Testis (tissue), 3 donors: Measurements from ENCODE around the gene NEMP2. TPM values are rescaled to one million over a fixed set of nuclear protein-coding genes. Genes with fewer than 3 reads are reported as not detected.

Experiments
- DNase-seq: peaks from one replicate; pipeline ENCODE4 v3.0.0-alpha.2; 2019
- H3K27ac ChIP-seq, 2 donors: fragments of 200-600 bp; sonication (generic); one replicate each; pipeline ENCODE4 v1.5.1; 2019
- H3K27me3 ChIP-seq: fragments of 200-600 bp; sonication (generic); one replicate; pipeline ENCODE4 v1.5.1; 2019
- H3K36me3 ChIP-seq: fragments of 200-600 bp; sonication (generic); one replicate; pipeline ENCODE4 v1.5.1; 2017; ENCODE audit warnings: low read depth; ENCODE audit errors: missing control alignments
- H3K4me1 ChIP-seq: fragments of 200-600 bp; sonication (generic); one replicate; pipeline ENCODE4 v1.5.1; 2019
- H3K4me3 ChIP-seq, 2 donors: fragments of 200-600 bp; sonication (generic); one replicate each; pipeline ENCODE4 v1.5.1; 2017 to 2019
- H3K9me3 ChIP-seq: fragments of 200-600 bp; sonication (generic); one replicate; pipeline ENCODE4 v1.5.1; 2017
- POLR2A ChIP-seq: fragments of 450-650 bp; IDR thresholded peaks from one replicate; pipeline ENCODE4 v1.6.1; 2017; ENCODE audit warnings: antibody characterized with exemption, mild to moderate bottlenecking, moderate library complexity
- WGBS, 2 donors: methylation state at CpG; one replicate each; pipeline ENCODE4 v1.1.5; 2018; 5-methylcytosine and 5-hydroxymethylcytosine counted together
- intact Hi-C: fragments of 100-400 bp; cut with DNase I; formaldehyde crosslinking; loops from one replicate; pipeline ENCODE4 v1.15.1; 2023; ENCODE audit warnings: low total_unique reads
- polyA plus RNA-seq: library from polyadenylated mRNA; stranded (reverse); fragments of 350-450 nt; fragmentation: Illumina TruSeq; extraction: RNeasy Lipid Tissue Mini Kit (QIAGEN cat#74804); gene quantifications from one replicate; pipeline ENCODE4 v1.2.3, GENCODE V29; 2014; ENCODE audit warnings: low read depth, low replicate concordance; ENCODE audit not compliant: insufficient read depth
- total RNA-seq, 2 donors: library from RNA; depleted of rRNA; stranded (reverse); fragments of >200 nt; gene quantifications; one replicate each; pipeline ENCODE4 v1.2.3, GENCODE V29; 2016
- TF ChIP-seq, protein P1 (sequence below), 3 experiments: fragments of 450-650 bp in 2 of 3; fragments of 200-600 bp in 1 of 3; sonication (generic) in 1 of 3; IDR thresholded peaks; one replicate each; pipeline ENCODE4 v1.5.1; 2016 to 2019; ENCODE audit warnings: antibody characterized with exemption in 3 of 3, mild to moderate bottlenecking in 2 of 3, moderate library complexity in 1 of 3

The NEMP2 gene
- total and polyA plus RNA-seq, 3 donors from 2014 or later: 8.1 to 32.0 (median 16.8) TPM

DNA sequence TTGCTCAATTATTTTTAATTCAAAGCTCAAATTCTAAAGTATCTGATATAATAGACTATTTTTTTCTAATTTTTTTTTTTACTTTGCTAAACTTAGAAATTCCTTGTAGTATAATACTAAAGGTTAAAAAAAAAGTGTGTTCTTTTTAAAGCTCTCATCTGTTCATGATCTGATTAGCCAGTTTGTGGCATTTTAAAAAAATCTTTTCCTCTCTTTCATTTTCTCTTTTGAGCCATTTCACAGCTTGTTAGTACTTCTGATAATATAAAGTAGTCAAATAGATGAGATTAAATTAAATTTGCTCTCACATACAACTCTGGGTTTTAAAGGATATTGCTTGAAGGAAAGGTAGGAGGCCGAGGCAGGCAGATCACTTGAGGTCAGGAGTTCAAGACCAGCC, 40.7 kb upstream of the NEMP2 start:
- TF ChIP-seq, protein P1, sequence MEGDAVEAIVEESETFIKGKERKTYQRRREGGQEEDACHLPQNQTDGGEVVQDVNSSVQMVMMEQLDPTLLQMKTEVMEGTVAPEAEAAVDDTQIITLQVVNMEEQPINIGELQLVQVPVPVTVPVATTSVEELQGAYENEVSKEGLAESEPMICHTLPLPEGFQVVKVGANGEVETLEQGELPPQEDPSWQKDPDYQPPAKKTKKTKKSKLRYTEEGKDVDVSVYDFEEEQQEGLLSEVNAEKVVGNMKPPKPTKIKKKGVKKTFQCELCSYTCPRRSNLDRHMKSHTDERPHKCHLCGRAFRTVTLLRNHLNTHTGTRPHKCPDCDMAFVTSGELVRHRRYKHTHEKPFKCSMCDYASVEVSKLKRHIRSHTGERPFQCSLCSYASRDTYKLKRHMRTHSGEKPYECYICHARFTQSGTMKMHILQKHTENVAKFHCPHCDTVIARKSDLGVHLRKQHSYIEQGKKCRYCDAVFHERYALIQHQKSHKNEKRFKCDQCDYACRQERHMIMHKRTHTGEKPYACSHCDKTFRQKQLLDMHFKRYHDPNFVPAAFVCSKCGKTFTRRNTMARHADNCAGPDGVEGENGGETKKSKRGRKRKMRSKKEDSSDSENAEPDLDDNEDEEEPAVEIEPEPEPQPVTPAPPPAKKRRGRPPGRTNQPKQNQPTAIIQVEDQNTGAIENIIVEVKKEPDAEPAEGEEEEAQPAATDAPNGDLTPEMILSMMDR (IDR thresholded peaks at IDR 0.05): no peak
- no peak for TF ChIP-seq POLR2A
- H3K27me3 ChIP-seq: no peaks in the 10 kb centered on the region
- no peaks in the 10 kb centered on the region for H3K9me3 ChIP-seq
- H3K4me3 ChIP-seq: no peak overlapping the region
- no peak overlapping the region for H3K27ac ChIP-seq
- DNase-seq: no peak
- WGBS, 2 donors: 91 to 92% methylated on average over 1 of the region's 1 CpG
- peaks cover 19% of the 10 kb centered on the region for H3K4me1 ChIP-seq
- intact Hi-C loops: no loop called here
- no peaks in the 10 kb centered on the region for H3K36me3 ChIP-seq

DNA sequence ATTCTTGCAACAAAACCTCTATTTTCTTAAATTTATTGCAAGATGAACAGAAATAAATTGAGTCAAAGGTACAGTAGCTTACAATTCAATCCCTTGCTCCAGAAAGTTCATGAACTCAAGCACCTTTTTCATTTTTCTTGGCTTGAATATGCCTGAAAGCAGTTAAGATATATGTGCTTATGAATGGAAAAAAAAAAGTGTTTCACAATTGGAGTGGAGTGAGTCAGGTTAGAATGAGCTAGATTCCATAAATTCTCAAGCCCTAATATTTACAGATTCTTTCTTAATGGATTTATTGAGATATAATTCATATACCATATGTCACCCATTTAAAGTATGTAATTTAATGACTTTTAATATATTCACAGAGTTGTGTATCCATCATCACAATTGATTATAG, 39.6 kb upstream of the NEMP2 start:
- Histone ChIP-seq H3K27ac (no peak overlapping the region), H3K9me3 (no peaks in the 10 kb centered on the region), H3K4me3 (no peak overlapping the region), H3K27me3 (no peaks in the 10 kb centered on the region), H3K36me3 (no peaks in the 10 kb centered on the region), H3K4me1 (peaks cover 12% of the 10 kb centered on the region)
- intact Hi-C loops: no loop called here
- TF ChIP-seq POLR2A: no peak
- TF ChIP-seq, protein P1 (IDR thresholded peaks at IDR 0.05): no peak
- no peak for DNase-seq

DNA sequence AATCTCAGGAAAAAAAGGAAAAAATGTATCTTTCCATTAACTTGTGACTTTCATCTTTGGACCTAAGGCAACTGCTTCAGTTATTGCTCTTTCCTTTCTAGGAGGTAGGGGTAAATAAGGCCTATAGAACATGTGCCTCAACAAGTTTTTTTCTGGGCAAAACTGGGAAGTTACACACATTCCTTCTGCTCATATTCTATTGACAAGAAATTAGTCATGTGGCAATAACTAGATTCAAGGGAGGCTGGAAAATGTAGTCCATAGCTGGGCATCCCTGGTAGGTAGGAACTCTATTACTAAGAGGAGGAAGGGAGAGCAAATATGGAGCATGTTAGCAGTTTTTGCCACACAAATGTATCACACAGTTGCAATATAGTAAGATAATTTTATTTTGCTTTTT, 37.7 kb upstream of the NEMP2 start:
- intact Hi-C loops: no loop called here
- no peak for DNase-seq
- Histone ChIP-seq H3K27ac (no peak overlapping the region), H3K9me3 (no peaks in the 10 kb centered on the region), H3K4me1 (no peaks in the 10 kb centered on the region), H3K27me3 (no peaks in the 10 kb centered on the region), H3K4me3 (no peak overlapping the region), H3K36me3 (no peaks in the 10 kb centered on the region)
- no peak for TF ChIP-seq POLR2A
- TF ChIP-seq, protein P1 (IDR thresholded peaks at IDR 0.05): no peak

DNA sequence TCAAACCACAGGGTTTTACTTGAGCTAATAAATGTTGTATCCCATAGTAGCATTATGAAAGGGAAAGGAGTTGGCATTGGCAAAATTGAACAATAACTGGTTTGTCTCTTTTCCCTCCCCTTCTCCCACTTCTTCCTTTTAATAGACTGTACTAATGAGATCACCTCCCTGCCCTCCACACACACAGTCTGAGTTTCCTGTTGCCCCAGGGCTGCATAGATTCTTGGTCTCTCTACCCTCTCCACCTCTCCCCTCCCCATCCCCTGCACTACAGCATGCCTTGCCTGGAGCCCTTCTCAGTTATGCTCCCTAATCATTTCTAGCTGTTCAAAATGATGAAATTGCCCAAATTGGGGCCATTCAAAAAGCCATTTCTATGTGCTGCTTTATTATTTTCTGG, 37.2 kb upstream of the NEMP2 start:
- no peaks in the 10 kb centered on the region for H3K27me3 ChIP-seq
- intact Hi-C loops: no loop called here
- no peak overlapping the region for H3K4me3 ChIP-seq
- TF ChIP-seq, protein P1 (IDR thresholded peaks at IDR 0.05): no peak
- TF ChIP-seq POLR2A: no peak
- no peaks in the 10 kb centered on the region for H3K36me3 ChIP-seq
- no peaks in the 10 kb centered on the region for H3K4me1 ChIP-seq
- H3K9me3 ChIP-seq: no peaks in the 10 kb centered on the region
- no peak overlapping the region for H3K27ac ChIP-seq
- no peak for DNase-seq

DNA sequence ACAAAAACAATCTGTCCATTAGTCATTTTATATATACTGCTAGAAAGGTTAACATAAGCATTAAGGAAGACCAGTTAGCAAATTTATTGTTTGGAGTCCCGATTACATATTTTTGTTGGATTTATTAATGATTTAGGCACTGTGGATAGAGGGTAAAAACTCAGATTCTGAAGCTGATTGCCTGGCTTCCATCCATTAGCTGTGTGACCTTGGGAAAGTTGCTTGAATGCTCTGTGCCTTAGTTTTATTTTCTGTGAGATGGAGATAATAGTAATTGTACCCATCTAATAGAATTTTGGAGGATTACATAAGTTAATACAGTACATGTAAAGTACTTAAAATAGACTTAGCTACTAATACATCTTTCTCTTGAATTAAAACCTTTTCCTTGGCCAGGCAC, 36.3 kb upstream of the NEMP2 start:
- Histone ChIP-seq H3K9me3 (no peaks in the 10 kb centered on the region), H3K27me3 (no peaks in the 10 kb centered on the region), H3K4me1 (no peaks in the 10 kb centered on the region), H3K4me3 (no peak overlapping the region), H3K36me3 (no peaks in the 10 kb centered on the region), H3K27ac (no peak overlapping the region)
- WGBS, 2 donors: 90 to 92% methylated on average over 1 of the region's 1 CpG
- intact Hi-C loops: no loop called here
- no peak for DNase-seq
- TF ChIP-seq POLR2A: no peak
- TF ChIP-seq, protein P1 (IDR thresholded peaks at IDR 0.05): no peak
